Endodermal cell (in vitro differentiated cells): ENCODE data around the gene XYLT1. TPM values are rescaled to one million over a fixed set of nuclear protein-coding genes. Genes with fewer than 3 reads are reported as not detected.
A peak's percentile ranks its signal among the peaks of the same experiment; 100 is the strongest.

ENCODE experiments used
- DNase-seq: peaks from one replicate; pipeline ENCODE4 v3.0.0-alpha.2; 2017
- H3K27ac ChIP-seq: 2 replicates; pipeline ENCODE4 v1.5.1; 2013; ENCODE audit warnings: mild to moderate bottlenecking, low read depth, low read length, moderate library complexity
- H3K27me3 ChIP-seq: 2 replicates; pipeline ENCODE4 v1.6.1; 2013; ENCODE audit warnings: mild to moderate bottlenecking, low read length, moderate library complexity; ENCODE audit not compliant: insufficient read depth, control insufficient read depth, poor library complexity, severe bottlenecking
- H3K36me3 ChIP-seq: 2 replicates; pipeline ENCODE4 v1.7.0; 2013; ENCODE audit warnings: mild to moderate bottlenecking, low read length, moderate library complexity; ENCODE audit not compliant: control insufficient read depth, insufficient read depth
- H3K4me1 ChIP-seq: one replicate; pipeline ENCODE4 v1.7.0; 2013; ENCODE audit warnings: low read length; ENCODE audit not compliant: control insufficient read depth, insufficient read depth
- H3K4me3 ChIP-seq: 2 replicates; pipeline ENCODE4 v1.5.1; 2013; ENCODE audit warnings: mild to moderate bottlenecking, low read length, moderate library complexity
- H3K9ac ChIP-seq: 2 replicates; pipeline ENCODE4 v1.6.1; 2013; ENCODE audit warnings: mild to moderate bottlenecking, low read length, moderate library complexity; ENCODE audit not compliant: poor library complexity, severe bottlenecking; ENCODE audit errors: extremely low read depth
- H3K9me3 ChIP-seq: 2 replicates; pipeline ENCODE4 v1.6.1; 2013; ENCODE audit warnings: mild to moderate bottlenecking, low read length, moderate library complexity; ENCODE audit not compliant: control insufficient read depth
- H3K27ac Mint-ChIP-seq: 2 replicates; pipeline ENCODE4 v1.8.0; 2020; ENCODE audit warnings: mixed read lengths
- H3K27me3 Mint-ChIP-seq: 2 replicates; pipeline ENCODE4 v1.8.0; 2021; ENCODE audit warnings: mild to moderate bottlenecking, mixed read lengths; ENCODE audit not compliant: insufficient read depth
- H3K36me3 Mint-ChIP-seq: 2 replicates; pipeline ENCODE4 v1.8.0; 2020; ENCODE audit warnings: low read depth, mixed read lengths
- H3K4me1 Mint-ChIP-seq: 2 replicates; pipeline ENCODE4 v1.8.0; 2020; ENCODE audit warnings: mixed read lengths
- H3K4me3 Mint-ChIP-seq: 2 replicates; pipeline ENCODE4 v1.8.0; 2020; ENCODE audit warnings: mild to moderate bottlenecking, moderate library complexity, mixed read lengths
- H3K9me3 Mint-ChIP-seq: 2 replicates; pipeline ENCODE4 v1.8.0; 2020; ENCODE audit warnings: mild to moderate bottlenecking, mixed read lengths
- CTCF ChIP-seq: fragments of 200-600 bp; sonication (generic); conservative IDR thresholded peaks from 2 replicates; pipeline ENCODE4 v1.5.0; 2021; ENCODE audit warnings: antibody characterized with exemption, mild to moderate bottlenecking
- whole genome bisulfite sequencing, 2 experiments: methylation state at CpG; one replicate each; pipeline versions ENCODE4 v1.1.5 to v1.1.7; 2013; ENCODE audit warnings: missing lambda C conversion rate in 2 of 2, mixed read lengths in 1 of 2; ENCODE audit not compliant: insufficient coverage in 1 of 2, insufficient read length in 1 of 2; 5-methylcytosine and 5-hydroxymethylcytosine counted together
- total RNA-seq, 2 donors: library from RNA; stranded (reverse); fragmentation: NEBNext Ultra II Directional in 1 of 2; extraction: Animal tissue kit (Norgen Biotek cat#: 25700) in 1 of 2; gene quantifications; 2 replicates in 1 of 2; 3 replicates in 1 of 2; pipeline ENCODE4 v1.2.1, GENCODE V29; 2021

Gene XYLT1
- total RNA-seq, 2 donors from 2014 or later: 26.8 to 28.5 TPM

- Mint-ChIP-seq H3K4me1 (peaks cover 47% of the 10 kb centered on the region), H3K27ac (no peak overlapping the region), H3K4me3 (no peak overlapping the region), H3K27me3 (no peaks in the 10 kb centered on the region), H3K36me3 (no peaks in the 10 kb centered on the region), H3K9me3 (no peaks in the 10 kb centered on the region)
- no peak for TF ChIP-seq CTCF
- no peaks in the 10 kb centered on the region for H3K27me3 ChIP-seq
- H3K27ac ChIP-seq: peak overlapping the region; percentile 21
- WGBS, 2 experiments: 84 to 86% methylated on average over 1 to 3 of the region's 3 CpGs
- H3K36me3 ChIP-seq: no peaks in the 10 kb centered on the region
- DNase-seq: no peak
- H3K9me3 ChIP-seq: no peaks in the 10 kb centered on the region
- H3K4me1 ChIP-seq: peaks cover 8% of the 10 kb centered on the region
- no peak overlapping the region for H3K4me3 ChIP-seq
- no peak overlapping the region for H3K9ac ChIP-seq
Observed at GRCh38 chr16:17358846-17359245, 111.9 kb downstream of the XYLT1 start.

- H3K27ac ChIP-seq: peak overlapping the region; percentile 21
- H3K9me3 ChIP-seq: no peaks in the 10 kb centered on the region
- TF ChIP-seq CTCF: no peak
- H3K27me3 Mint-ChIP-seq: no peaks in the 10 kb centered on the region
- WGBS, 2 experiments: 90 to 100% methylated on average over 6 to 8 of the region's 8 CpGs
- H3K36me3 Mint-ChIP-seq: no peaks in the 10 kb centered on the region
- no peaks in the 10 kb centered on the region for H3K36me3 ChIP-seq
- H3K9ac ChIP-seq: no peak overlapping the region
- DNase-seq: no peak
- H3K27ac Mint-ChIP-seq: no peak overlapping the region
- H3K4me1 ChIP-seq: peaks cover 8% of the 10 kb centered on the region
- no peak overlapping the region for H3K4me3 ChIP-seq
- no peak overlapping the region for H3K4me3 Mint-ChIP-seq
- no peaks in the 10 kb centered on the region for H3K27me3 ChIP-seq
- H3K4me1 Mint-ChIP-seq: peaks cover 47% of the 10 kb centered on the region
- no peaks in the 10 kb centered on the region for H3K9me3 Mint-ChIP-seq
Observed at GRCh38 chr16:17358355-17358754, 112.4 kb downstream of the XYLT1 start.

- no peak overlapping the region for H3K27ac ChIP-seq
- H3K9me3 ChIP-seq: no peaks in the 10 kb centered on the region
- no peak for TF ChIP-seq CTCF
- no peaks in the 10 kb centered on the region for H3K27me3 ChIP-seq
- no peak overlapping the region for H3K4me3 ChIP-seq
- Mint-ChIP-seq H3K9me3 (no peaks in the 10 kb centered on the region), H3K4me1 (peaks cover 46% of the 10 kb centered on the region), H3K27me3 (no peaks in the 10 kb centered on the region), H3K4me3 (no peak overlapping the region), H3K36me3 (no peaks in the 10 kb centered on the region), H3K27ac (no peak overlapping the region)
- no peak overlapping the region for H3K9ac ChIP-seq
- DNase-seq: no peak
- 94 to 98% methylated on average over 7 to 13 of the region's 13 CpGs for WGBS, 2 experiments
- H3K4me1 ChIP-seq: peaks cover 5% of the 10 kb centered on the region
- no peaks in the 10 kb centered on the region for H3K36me3 ChIP-seq
Observed at GRCh38 chr16:17357307-17358062, 113.3 kb downstream of the XYLT1 start.
